Stimulated activated CD8-positive, alpha-beta memory T cell treated with anti-CD3 and anti-CD28 coated beads, Interleukin-15, amount 100 ng/mL, for 48 hours (primary cell): ENCODE measurements around the gene PIEZO2.
"Not testable (repeated sequence)": the region's sequence is repeated elsewhere in the genome, so short reads cannot be mapped to it uniquely, and the experiment has no call there.

Experiments used
- DNase-seq, 2 donors: peaks; one replicate each; pipeline ENCODE4 v3.0.0-alpha.2; 2020; ENCODE audit warnings: low read depth in 2 of 2

The PIEZO2 gene

GRCh38 chr18:10846657-10847407 is 302.5 kb downstream of the PIEZO2 start:
- DNase-seq = no peak

- DNase-seq = not testable (repeated sequence)
These were observed 303.3 kb downstream of the PIEZO2 start for GRCh38 chr18:10846035-10846434.

GRCh38 chr18:10843565-10843964 is 305.8 kb downstream of the PIEZO2 start:
- no peak for DNase-seq

GRCh38 chr18:10842861-10843260 is 306.5 kb downstream of the PIEZO2 start:
- no peak for DNase-seq

GRCh38 chr18:10842371-10842770 is 307.0 kb downstream of the PIEZO2 start:
- DNase-seq = no peak

GRCh38 chr18:10841203-10841602 is 308.2 kb downstream of the PIEZO2 start:
- DNase-seq = no peak

GRCh38 chr18:10840743-10841142 is 308.6 kb downstream of the PIEZO2 start:
- no peak for DNase-seq

- no peak for DNase-seq
These were observed 309.9 kb downstream of the PIEZO2 start for GRCh38 chr18:10839421-10839820.

GRCh38 chr18:10838553-10838952 is 310.8 kb downstream of the PIEZO2 start:
- no peak for DNase-seq

GRCh38 chr18:10834128-10834815 is 315.1 kb downstream of the PIEZO2 start:
- no peak for DNase-seq

- DNase-seq = no peak
These were observed 315.7 kb downstream of the PIEZO2 start for GRCh38 chr18:10833656-10834055.

- DNase-seq = no peak
These were observed 323.0 kb downstream of the PIEZO2 start for GRCh38 chr18:10826400-10826799.

- no peak for DNase-seq
These were observed 326.9 kb downstream of the PIEZO2 start for GRCh38 chr18:10822456-10822855.

- DNase-seq = no peak
These were observed 328.7 kb downstream of the PIEZO2 start for GRCh38 chr18:10820681-10821080.

GRCh38 chr18:10814336-10814735 is 335.0 kb downstream of the PIEZO2 start:
- no peak for DNase-seq

GRCh38 chr18:10805587-10806118 is 343.7 kb downstream of the PIEZO2 start:
- DNase-seq = no peak

GRCh38 chr18:10804126-10804525 is 345.2 kb downstream of the PIEZO2 start:
- DNase-seq = no peak

GRCh38 chr18:10798727-10799550 is 350.4 kb downstream of the PIEZO2 start:
- DNase-seq = no peak

- DNase-seq = no peak
These were observed 351.5 kb downstream of the PIEZO2 start for GRCh38 chr18:10797896-10798295.

- no peak for DNase-seq
These were observed 354.6 kb downstream of the PIEZO2 start for GRCh38 chr18:10794771-10795170.

GRCh38 chr18:10793730-10794370 is 355.5 kb downstream of the PIEZO2 start:
- no peak for DNase-seq

GRCh38 chr18:10792181-10792580 is 357.2 kb downstream of the PIEZO2 start:
- no peak for DNase-seq
